Measurements from ENCODE around the gene CALY. TPM values are rescaled to one million over a fixed set of nuclear protein-coding genes. Genes with fewer than 3 reads are reported as not detected.

Gene CALY
- polyA plus RNA-seq, 2 donors = 0.05 to 0.12 TPM

DNA sequence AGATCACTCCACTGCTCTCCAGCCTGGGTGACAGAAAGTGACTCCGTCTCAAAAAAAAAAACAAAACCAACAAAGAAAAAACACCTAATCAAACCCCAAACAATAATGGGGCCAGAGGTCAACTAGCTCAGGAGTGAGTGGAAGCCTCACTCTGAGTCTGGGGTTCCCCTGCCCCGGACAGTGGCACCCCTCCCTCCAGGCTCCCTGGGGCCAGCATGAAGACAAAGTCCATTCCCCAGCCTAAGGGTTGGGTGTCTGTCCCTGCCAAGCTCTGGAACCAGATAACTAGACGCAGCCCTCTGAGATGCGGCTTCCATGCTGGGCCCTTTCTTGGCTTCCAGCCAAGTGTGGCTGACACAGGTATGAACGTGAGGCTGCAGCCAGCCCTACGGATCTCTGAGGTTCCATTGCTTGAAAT lies 22.9 kb upstream of the CALY start:
- Histone ChIP-seq H3K9me3 (ENCODE audit: control insufficient read depth in 2 of 2, insufficient read depth in 1 of 2, low read depth in 1 of 2, low read length in 1 of 2) (no peaks in the 10 kb centered on the region), H3K27ac (ENCODE audit: low read depth in 2 of 2, low read length in 1 of 2) (no peak overlapping the region), H3K36me3 (ENCODE audit: control insufficient read depth in 2 of 2, insufficient read depth in 2 of 2, low read length in 1 of 2) (peaks cover 0 to 12% of the 10 kb centered on the region in 2 donors), H3K4me1 (ENCODE audit: control insufficient read depth in 2 of 2, insufficient read depth in 2 of 2, low read length in 1 of 2) (peaks cover 0 to 14% of the 10 kb centered on the region in 2 donors), H3K4me3 (ENCODE audit: low read depth in 1 of 2, low read length in 2 of 2) (no peak overlapping the region), H3K27me3 (ENCODE audit: control insufficient read depth in 1 of 2, insufficient read depth in 2 of 2, low read length in 2 of 2) (no peaks in the 10 kb centered on the region)
- WGBS, 2 donors = 38 to 40% methylated on average over 6 of the region's 6 CpGs

DNA sequence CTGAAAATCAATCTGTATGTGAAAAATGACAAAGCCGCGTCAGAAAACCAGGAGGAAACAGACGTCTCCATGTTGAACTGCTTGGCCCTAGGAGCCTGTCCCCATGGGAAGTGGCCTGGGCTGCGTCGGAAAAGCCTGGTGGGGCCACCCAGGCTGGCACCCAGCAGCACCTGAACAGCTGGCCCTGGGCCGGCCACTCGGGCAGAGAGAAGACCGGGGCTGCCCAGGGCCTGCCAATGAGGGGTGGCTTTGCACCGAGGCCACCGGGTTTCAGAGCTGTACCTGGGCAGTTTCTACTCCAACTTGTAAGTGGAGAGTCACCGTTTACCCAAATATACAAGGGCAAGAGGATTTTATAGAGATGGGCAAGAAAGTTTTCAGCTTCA lies 22.2 kb upstream of the CALY start:
- Histone ChIP-seq H3K4me3 (ENCODE audit: low read depth in 1 of 2, low read length in 2 of 2) (no peak overlapping the region), H3K36me3 (ENCODE audit: control insufficient read depth in 2 of 2, insufficient read depth in 2 of 2, low read length in 1 of 2) (peaks cover 0 to 12% of the 10 kb centered on the region in 2 donors), H3K4me1 (ENCODE audit: control insufficient read depth in 2 of 2, insufficient read depth in 2 of 2, low read length in 1 of 2) (peaks cover 0 to 14% of the 10 kb centered on the region in 2 donors), H3K27me3 (ENCODE audit: control insufficient read depth in 1 of 2, insufficient read depth in 2 of 2, low read length in 2 of 2) (no peaks in the 10 kb centered on the region), H3K27ac (ENCODE audit: low read depth in 2 of 2, low read length in 1 of 2) (no peak overlapping the region), H3K9me3 (ENCODE audit: control insufficient read depth in 2 of 2, insufficient read depth in 1 of 2, low read depth in 1 of 2, low read length in 1 of 2) (no peaks in the 10 kb centered on the region)
- WGBS, 2 donors = 85 to 87% methylated on average over 9 to 11 of the region's 11 CpGs

DNA sequence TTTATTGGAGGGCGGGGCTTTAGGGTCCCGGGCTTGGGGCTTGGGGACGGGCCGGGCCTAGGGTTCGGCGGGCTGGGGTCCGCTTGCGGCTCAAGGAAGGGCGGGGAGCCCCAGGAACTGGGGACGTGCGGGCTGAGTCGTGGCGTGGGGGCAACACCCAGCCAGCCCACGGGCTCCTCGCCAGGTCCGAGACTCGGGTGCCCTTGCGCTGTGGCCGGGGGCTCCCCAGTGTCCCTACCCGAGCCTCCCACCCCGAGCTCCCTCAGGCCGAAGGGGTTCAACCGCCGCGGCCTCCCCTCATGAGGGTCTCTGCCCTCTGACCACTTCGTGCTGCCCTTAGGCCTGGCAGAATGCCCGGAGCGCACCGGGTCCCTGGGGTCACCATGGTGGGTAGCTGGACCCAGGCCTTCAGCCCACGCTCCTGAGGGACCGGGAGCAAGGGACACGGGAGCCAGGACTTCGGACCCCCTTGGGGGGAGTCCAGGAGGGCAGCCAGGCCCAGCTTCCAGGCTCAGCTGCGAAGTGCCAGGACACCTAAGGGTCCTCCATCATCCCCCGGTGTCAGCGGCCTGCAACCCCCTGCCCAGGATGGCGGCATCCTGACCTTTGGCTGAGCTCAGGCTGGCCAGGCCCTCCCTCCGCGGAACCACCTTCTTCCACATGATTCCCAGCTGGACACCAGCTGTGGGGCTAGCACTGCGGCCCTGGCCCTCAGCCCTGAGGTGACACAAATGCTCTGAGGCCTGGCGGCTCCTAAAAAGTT lies 21.6 kb upstream of the CALY start:
- Histone ChIP-seq H3K4me1 (ENCODE audit: control insufficient read depth in 2 of 2, insufficient read depth in 2 of 2, low read length in 1 of 2) (peaks cover 0 to 14% of the 10 kb centered on the region in 2 donors), H3K27me3 (ENCODE audit: control insufficient read depth in 1 of 2, insufficient read depth in 2 of 2, low read length in 2 of 2) (no peaks in the 10 kb centered on the region), H3K4me3 (ENCODE audit: low read depth in 1 of 2, low read length in 2 of 2) (no peak overlapping the region), H3K36me3 (ENCODE audit: control insufficient read depth in 2 of 2, insufficient read depth in 2 of 2, low read length in 1 of 2) (peaks cover 0 to 12% of the 10 kb centered on the region in 2 donors), H3K27ac (ENCODE audit: low read depth in 2 of 2, low read length in 1 of 2) (no peak overlapping the region), H3K9me3 (ENCODE audit: control insufficient read depth in 2 of 2, insufficient read depth in 1 of 2, low read depth in 1 of 2, low read length in 1 of 2) (no peaks in the 10 kb centered on the region)
- 80 to 84% methylated on average over 39 to 41 of the region's 41 CpGs for WGBS, 2 donors

DNA sequence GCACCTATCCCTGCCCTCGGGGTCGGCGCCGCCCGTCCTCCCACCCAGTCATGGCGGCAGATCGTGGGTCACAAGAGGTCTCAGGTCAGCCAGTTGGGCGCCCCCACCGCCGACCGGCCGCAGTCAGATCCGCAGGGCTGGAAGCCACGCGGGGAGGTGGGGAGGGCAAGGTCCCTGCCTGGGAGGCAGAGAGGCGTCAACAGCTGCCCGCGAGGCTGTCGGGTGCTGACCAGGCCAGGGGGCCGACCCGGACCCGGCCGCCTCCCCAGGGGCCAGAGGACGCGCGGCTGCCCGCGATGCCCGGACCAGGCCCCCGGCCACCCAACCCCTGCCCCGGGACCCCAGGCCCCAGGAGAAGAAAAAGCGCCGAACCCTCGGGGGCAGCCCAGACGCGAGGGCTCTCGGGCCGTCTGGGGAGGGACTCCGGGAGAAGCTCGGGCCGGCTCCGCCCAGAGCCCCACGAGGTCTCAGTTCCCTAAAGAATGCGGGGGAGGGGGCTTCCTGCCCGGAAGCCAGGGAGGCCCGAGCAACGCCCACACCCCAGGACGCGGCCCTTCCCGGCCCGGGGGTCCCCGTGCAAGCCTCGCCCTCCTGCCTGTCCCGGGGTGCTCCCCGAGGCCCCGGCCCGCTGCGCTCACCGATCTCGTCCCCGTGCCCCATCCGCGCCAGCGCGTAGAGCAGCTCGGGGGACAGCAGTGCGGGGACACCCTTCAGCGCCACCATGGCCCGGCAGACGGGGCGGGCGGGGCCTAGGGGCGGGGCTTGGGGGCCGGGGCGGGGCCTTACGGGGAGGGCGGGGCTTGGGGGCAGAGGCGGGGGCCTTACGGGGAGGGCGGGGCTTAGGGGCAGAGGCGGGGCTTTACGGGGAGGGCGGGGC lies 20.8 kb upstream of the CALY start, which contains the start of gene FUOM:
Gene FUOM, minus strand, starts transcription at position 735 of the 877 bp plus-strand sequence. Its CDS starts 12 bp downstream, at position 723.
- H3K4me1 ChIP-seq (ENCODE audit: control insufficient read depth in 2 of 2, insufficient read depth in 2 of 2, low read length in 1 of 2) = peaks cover 0 to 14% of the 10 kb centered on the region in 2 donors
- no peaks in the 10 kb centered on the region for H3K9me3 ChIP-seq (ENCODE audit: control insufficient read depth in 2 of 2, insufficient read depth in 1 of 2, low read depth in 1 of 2, low read length in 1 of 2)
- peak within 1 kb of the TSS; percentile 49 to 64 for H3K4me3 ChIP-seq (ENCODE audit: low read depth in 1 of 2, low read length in 2 of 2)
- peak within 1 kb of the TSS in 1 of 2 donors; percentile 13 for H3K27ac ChIP-seq (ENCODE audit: low read depth in 2 of 2, low read length in 1 of 2)
- no peaks in the 10 kb centered on the region for H3K27me3 ChIP-seq (ENCODE audit: control insufficient read depth in 1 of 2, insufficient read depth in 2 of 2, low read length in 2 of 2)
- 3 to 4% methylated on average over 61 to 83 of the region's 83 CpGs for WGBS, 2 donors
- peaks cover 0 to 6% of the 10 kb centered on the region in 2 donors for H3K36me3 ChIP-seq (ENCODE audit: control insufficient read depth in 2 of 2, insufficient read depth in 2 of 2, low read length in 1 of 2)

DNA sequence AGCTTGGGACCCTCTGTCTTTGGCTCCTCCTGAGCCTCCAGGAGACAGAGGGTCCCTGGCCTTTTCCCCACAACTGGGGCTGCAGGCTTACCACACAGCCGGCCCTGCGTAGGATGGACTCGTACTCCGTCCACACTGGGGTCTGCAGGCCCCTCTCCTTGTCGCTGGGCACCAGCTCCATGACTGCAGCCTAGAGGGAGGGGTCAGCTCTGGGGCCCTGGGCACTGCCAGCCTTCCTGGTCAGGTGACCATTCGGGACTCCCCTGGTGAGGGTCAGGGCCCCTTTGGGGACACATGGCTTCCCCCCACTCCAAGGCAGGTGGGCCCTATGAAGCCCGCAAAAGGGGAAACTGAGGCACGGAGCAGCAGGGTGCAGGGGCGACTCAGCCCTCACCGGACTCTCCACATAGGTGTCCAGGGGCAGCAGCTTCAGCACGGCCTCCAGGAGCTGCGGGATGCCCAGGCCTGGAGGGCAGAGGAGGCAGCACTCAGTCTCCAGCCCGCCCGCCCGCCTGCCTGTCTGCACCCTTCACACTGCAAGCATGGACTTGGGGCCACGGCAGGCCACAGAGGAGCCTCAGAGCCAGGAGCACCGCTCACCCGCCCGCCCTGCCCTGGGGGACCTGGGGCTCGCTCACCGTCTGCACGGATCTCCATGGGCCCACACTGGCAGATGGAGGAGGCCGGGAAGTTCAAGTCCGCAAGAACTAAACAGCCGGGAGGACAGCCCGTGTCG lies 20.0 kb upstream of the CALY start:
- H3K4me1 ChIP-seq (ENCODE audit: control insufficient read depth in 2 of 2, insufficient read depth in 2 of 2, low read length in 1 of 2) = peaks cover 0 to 14% of the 10 kb centered on the region in 2 donors
- peak overlapping the region; percentile 49 to 64 for H3K4me3 ChIP-seq (ENCODE audit: low read depth in 1 of 2, low read length in 2 of 2)
- no peaks in the 10 kb centered on the region for H3K9me3 ChIP-seq (ENCODE audit: control insufficient read depth in 2 of 2, insufficient read depth in 1 of 2, low read depth in 1 of 2, low read length in 1 of 2)
- H3K27ac ChIP-seq (ENCODE audit: low read depth in 2 of 2, low read length in 1 of 2) = no peak overlapping the region
- H3K36me3 ChIP-seq (ENCODE audit: control insufficient read depth in 2 of 2, insufficient read depth in 2 of 2, low read length in 1 of 2) = no peaks in the 10 kb centered on the region
- no peaks in the 10 kb centered on the region for H3K27me3 ChIP-seq (ENCODE audit: control insufficient read depth in 1 of 2, insufficient read depth in 2 of 2, low read length in 2 of 2)
- 46 to 49% methylated on average over 25 to 27 of the region's 27 CpGs for WGBS, 2 donors

DNA sequence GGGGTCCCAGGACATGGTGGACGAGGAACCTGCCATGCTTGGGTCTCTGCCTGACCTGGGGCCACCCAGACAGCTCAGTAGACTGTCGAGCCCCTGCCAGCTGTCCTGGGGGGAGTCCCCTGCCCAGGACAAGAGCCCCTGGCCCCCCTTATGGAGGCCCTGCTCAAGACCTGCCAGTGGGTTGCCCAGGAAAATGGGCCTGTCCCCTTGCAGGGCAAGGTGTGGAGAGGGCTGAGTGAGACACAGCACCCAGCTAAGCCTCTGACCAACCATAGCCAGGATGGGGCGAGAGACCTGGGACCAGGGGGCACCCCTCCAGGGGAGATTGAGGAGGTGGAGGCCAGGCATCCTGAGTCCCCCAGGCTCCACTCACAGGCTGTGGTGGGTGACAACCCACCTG lies 19.3 kb upstream of the CALY start:
- H3K4me1 ChIP-seq (ENCODE audit: control insufficient read depth in 2 of 2, insufficient read depth in 2 of 2, low read length in 1 of 2) = peaks cover 0 to 14% of the 10 kb centered on the region in 2 donors
- H3K4me3 ChIP-seq (ENCODE audit: low read depth in 1 of 2, low read length in 2 of 2) = no peak overlapping the region
- 96% methylated on average over 3 of the region's 3 CpGs for WGBS, 2 donors

DNA sequence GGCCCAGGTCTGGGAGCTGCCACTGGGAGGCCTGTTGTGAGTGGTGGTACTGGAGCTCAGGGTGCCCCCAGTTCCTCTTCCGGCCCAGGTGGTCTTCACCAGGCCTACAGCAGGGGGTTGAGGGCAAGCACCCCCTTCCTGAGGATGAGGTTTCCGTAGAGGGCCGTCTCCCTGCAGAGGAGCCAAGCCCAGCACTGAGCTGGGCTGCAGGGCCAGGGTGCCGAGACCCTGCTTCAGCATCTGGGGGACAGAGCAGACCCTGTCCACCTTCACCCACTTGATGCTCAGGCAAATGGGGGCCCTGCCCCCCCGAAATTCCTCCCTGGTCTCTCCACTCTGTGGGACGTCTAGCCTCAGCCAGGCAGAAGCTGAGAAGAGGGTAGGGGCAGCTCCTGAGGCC lies 18.6 kb upstream of the CALY start:
- Histone ChIP-seq H3K4me3 (ENCODE audit: low read depth in 1 of 2, low read length in 2 of 2) (no peak overlapping the region), H3K9me3 (ENCODE audit: control insufficient read depth in 2 of 2, insufficient read depth in 1 of 2, low read depth in 1 of 2, low read length in 1 of 2) (no peaks in the 10 kb centered on the region), H3K27me3 (ENCODE audit: control insufficient read depth in 1 of 2, insufficient read depth in 2 of 2, low read length in 2 of 2) (no peaks in the 10 kb centered on the region), H3K27ac (ENCODE audit: low read depth in 2 of 2, low read length in 1 of 2) (no peak overlapping the region), H3K36me3 (ENCODE audit: control insufficient read depth in 2 of 2, insufficient read depth in 2 of 2, low read length in 1 of 2) (no peaks in the 10 kb centered on the region), H3K4me1 (ENCODE audit: control insufficient read depth in 2 of 2, insufficient read depth in 2 of 2, low read length in 1 of 2) (peaks cover 0 to 11% of the 10 kb centered on the region in 2 donors)
- WGBS, 2 donors = 93 to 98% methylated on average over 6 of the region's 6 CpGs

More for the DNA sequence above, 19.3 kb upstream of the CALY start:
- Histone ChIP-seq H3K27me3 (ENCODE audit: control insufficient read depth in 1 of 2, insufficient read depth in 2 of 2, low read length in 2 of 2) (no peaks in the 10 kb centered on the region), H3K36me3 (ENCODE audit: control insufficient read depth in 2 of 2, insufficient read depth in 2 of 2, low read length in 1 of 2) (no peaks in the 10 kb centered on the region), H3K27ac (ENCODE audit: low read depth in 2 of 2, low read length in 1 of 2) (no peak overlapping the region), H3K9me3 (ENCODE audit: control insufficient read depth in 2 of 2, insufficient read depth in 1 of 2, low read depth in 1 of 2, low read length in 1 of 2) (no peaks in the 10 kb centered on the region)

DNA sequence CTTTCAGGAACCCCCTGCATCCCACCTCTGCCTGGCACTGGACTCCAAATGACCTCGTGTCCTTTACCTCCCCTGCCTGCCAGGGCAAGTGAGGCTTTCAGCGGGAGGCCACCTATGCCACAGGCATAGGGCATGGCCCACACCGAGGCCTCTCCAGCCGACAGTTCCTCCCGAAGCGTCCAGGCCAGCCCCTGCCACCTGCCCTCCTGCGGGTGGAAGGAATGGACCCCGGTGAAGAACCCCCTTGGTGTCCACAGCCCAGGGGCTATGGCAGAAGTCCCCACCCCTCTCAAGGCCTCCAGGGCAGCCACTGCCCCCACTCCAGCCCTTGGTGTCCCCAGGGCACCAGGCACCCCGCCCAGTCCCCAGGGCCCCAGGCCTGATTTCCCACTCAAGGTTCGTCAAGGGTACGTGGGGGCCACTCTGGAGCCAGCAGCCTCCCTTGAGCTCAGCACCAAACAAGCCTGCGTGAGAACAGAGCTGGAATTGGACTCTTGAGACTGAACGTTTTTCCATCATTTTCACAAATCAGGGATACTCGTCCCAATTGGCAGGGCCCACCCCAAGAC lies 18.1 kb upstream of the CALY start:
- no peak overlapping the region for H3K4me3 ChIP-seq (ENCODE audit: low read depth in 1 of 2, low read length in 2 of 2)
- 93 to 94% methylated on average over 14 of the region's 14 CpGs for WGBS, 2 donors
- H3K36me3 ChIP-seq (ENCODE audit: control insufficient read depth in 2 of 2, insufficient read depth in 2 of 2, low read length in 1 of 2) = no peaks in the 10 kb centered on the region
- H3K4me1 ChIP-seq (ENCODE audit: control insufficient read depth in 2 of 2, insufficient read depth in 2 of 2, low read length in 1 of 2) = peaks cover 0 to 11% of the 10 kb centered on the region in 2 donors
- H3K9me3 ChIP-seq (ENCODE audit: control insufficient read depth in 2 of 2, insufficient read depth in 1 of 2, low read depth in 1 of 2, low read length in 1 of 2) = no peaks in the 10 kb centered on the region
- no peak overlapping the region for H3K27ac ChIP-seq (ENCODE audit: low read depth in 2 of 2, low read length in 1 of 2)
- H3K27me3 ChIP-seq (ENCODE audit: control insufficient read depth in 1 of 2, insufficient read depth in 2 of 2, low read length in 2 of 2) = no peaks in the 10 kb centered on the region

All from esophagus (tissue), 2 donors.